HG03460 (cell line): Measurements from ENCODE around the gene NACC1.

Experiments
- ATAC-seq: cut with Tn5 transposase; IDR thresholded peaks from one replicate; pipeline ENCODE4 v1.9.1; 2021; ENCODE audit not compliant: unreplicated experiment

NACC1 gene

DNA sequence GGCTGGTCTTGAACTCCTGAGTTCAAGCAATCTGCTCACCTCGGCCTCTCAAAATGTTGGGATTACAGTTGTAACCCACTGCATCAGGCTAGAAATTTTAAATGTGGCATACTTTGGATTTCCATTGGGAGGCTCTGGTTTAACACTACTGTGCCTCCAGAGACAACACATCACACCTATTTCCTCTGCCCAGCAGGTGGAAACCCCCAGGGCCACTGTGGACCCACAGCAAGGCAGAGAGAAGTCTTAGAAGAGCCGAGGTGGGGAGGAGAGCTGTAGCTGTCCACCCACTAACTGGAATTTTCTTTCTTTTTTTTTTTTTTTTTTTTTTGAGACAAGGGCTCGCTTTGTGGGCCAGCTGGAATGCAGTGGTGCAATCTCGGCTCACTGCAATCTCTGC, 71.5 kb downstream of the NACC1 start:
- no peak for ATAC-seq
